ENCODE measurements around the gene MAP3K12.

DNA sequence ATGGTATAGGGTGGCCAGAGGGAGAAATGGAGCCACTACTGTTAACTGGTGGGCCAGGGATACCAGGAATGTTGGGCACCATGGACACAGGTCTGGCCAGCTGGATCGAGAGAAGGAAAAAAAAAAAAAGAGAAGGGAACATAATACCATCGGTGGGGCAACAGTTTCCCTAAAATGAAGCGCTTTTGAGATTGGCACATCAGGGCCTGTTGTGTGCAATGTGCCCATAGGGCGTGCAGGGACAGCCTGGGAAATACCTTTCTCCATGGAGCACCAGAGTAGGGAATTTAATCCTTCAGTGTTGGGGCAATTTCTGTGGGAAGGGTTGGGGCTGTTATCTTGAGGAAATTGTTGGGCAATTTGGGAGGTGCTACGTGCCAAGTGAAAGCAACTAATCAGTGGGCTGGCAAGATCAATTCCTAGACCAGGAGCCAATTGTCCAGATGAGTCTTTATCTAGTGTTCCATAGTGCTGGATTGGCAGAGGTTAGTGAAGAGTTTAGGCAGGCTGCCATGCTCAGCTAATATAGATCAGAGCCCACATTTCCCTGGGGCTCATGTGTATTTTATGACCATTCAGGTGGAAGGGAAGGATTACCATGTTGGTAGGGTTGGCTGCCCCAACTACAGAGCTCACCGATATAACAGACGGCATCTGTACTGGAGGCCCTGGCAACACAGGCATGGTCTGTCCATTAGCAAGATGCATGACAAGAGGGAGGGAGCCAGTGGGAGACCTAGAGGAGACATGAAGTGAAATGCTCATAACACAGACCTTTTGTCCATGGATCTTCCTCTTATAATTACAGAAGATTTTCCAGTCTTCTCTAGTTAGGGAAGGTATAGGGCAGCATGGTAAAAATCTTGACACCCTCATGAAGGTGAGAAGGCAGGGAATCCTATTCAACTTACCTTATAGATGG is 33.5 kb upstream of the MAP3K12 start:
- no peak for TF ChIP-seq POLR2A (IDR thresholded peaks at IDR 0.05; ENCODE audit: low read length)
- no peak for TF ChIP-seq GATA1 (IDR thresholded peaks at IDR 0.05; ENCODE audit: low read depth, low read length)
